HG03103 (cell line): ENCODE measurements around the gene HASPIN.
"Not testable (repeated sequence)": the region's sequence is repeated elsewhere in the genome, so short reads cannot be mapped to it uniquely, and the experiment has no call there.

Experiments
- ATAC-seq: cut with Tn5 transposase; IDR thresholded peaks from one replicate; pipeline ENCODE4 v1.9.1; 2021; ENCODE audit warnings: low read depth; ENCODE audit not compliant: unreplicated experiment

The HASPIN gene

DNA sequence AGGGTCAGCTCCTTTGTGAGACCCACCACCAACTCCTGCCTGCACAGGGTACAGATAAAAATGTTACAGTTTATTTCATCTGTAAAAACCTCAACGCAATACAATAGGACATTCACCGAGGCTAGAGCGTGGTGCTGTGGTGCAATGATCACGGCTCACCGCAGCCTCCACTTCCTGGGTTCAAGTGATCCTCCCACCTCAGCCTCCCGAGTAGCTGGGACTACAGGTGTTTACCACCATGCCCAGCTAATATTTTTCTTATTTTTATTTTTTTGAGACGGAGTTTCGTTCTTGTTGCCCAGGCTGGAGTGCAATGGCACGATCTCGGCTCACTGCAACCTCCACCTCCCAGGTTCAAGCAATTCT lies 11.2 kb downstream of the HASPIN start:
- ATAC-seq: not testable (repeated sequence)

DNA sequence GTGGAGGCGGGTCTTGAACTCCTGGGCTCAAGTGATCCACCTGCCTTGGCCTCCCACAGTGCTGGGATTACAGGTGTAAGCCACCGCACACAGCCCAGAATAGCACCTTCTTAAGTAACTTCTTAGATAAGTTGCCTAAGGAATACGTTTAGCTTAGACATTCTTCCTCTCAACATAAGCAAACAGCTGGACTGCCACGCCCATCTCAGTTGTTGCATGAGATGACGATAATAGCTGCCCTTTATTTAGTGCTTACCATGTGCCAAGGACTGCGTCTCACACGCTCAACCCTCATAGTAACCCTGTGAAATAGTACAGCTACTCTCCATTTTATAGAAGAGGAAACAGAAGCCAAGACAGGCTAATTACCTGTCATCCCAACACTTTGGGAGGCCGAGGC lies 11.8 kb downstream of the HASPIN start:
- ATAC-seq: no peak

GRCh38 chr17:3738562-3739295 lies 15.0 kb downstream of the HASPIN start:
- no peak for ATAC-seq

- ATAC-seq: no peak
Measured at GRCh38 chr17:3739422-3740124, 15.9 kb downstream of the HASPIN start.

GRCh38 chr17:3740611-3741073 lies 16.9 kb downstream of the HASPIN start:
- ATAC-seq: no peak

DNA sequence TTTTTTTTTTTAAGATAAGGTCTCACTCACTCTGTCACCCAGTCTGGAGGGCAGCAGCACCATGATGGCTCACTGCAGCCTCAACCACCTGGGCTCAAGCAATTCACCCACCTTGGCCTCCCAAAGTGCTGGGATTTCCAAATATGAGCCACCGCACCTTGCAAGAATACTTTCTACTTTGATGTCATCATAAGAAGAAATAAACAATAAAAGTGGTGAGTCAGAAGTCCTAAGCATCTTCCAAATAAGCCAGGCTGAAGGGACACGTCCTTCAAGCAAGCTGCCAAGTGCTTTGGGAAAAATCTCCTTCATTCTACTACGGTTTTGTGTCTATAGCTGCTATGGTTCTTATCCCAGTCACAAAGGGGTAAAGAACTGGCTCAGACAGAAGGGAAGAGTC lies 20.3 kb downstream of the HASPIN start:
- no peak for ATAC-seq

DNA sequence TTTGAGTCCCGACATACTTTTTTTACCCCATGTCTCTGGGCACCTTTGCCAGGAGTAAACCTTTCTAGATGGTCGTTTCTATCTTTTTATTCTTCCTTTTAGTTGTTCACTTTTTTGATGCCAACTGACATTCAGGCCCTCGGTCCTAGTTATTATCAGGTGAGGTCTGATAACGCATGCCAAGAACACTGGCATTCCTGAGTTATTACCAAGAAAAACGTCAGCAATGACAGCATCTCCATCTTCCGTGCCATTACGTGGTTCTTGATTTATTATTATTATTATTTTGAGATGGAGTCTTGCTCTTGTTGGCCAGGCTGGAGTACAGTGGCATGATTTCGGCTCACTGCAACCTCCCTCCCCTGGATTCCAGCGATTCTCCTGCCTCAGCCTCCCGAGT lies 21.4 kb downstream of the HASPIN start:
- no peak for ATAC-seq

DNA sequence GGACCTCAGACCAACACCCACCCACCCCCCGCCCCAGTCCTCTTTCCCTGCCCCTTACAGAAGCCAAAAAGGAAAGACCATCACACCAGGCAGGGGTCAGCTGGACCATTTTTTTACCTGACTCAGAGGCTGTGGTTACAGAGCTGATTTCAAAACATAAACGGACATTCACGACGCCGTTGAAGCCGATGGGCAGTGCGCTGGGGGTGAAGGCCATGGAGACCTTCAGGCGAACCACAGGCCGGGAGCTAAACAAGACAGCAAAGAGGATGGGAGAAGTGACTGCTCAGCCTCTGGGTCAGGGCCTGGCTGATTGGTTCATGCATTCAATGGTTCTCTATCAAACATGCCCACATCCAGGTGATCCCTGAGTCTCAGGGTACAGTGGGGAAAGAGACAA lies 24.1 kb downstream of the HASPIN start:
- no peak for ATAC-seq

DNA sequence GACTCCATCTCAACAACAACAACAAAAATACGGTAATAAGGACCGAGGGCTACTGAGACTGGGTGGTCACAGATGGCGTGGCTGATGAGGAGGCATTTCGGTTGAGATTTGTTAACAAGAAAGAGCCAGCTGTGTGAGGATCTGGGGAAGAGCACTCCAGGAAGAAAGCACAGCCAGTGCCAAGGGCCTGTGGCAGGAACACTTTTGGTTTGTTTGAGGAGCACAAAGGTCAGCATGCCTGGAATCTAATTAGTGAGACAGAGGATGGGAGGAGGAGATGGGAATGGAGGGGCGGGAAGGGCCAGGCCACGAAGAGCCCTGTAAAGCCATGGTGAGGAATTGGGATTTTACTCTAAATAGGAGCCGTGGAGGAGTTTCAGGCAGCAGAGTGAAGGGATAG lies 24.9 kb downstream of the HASPIN start:
- ATAC-seq: no peak

DNA sequence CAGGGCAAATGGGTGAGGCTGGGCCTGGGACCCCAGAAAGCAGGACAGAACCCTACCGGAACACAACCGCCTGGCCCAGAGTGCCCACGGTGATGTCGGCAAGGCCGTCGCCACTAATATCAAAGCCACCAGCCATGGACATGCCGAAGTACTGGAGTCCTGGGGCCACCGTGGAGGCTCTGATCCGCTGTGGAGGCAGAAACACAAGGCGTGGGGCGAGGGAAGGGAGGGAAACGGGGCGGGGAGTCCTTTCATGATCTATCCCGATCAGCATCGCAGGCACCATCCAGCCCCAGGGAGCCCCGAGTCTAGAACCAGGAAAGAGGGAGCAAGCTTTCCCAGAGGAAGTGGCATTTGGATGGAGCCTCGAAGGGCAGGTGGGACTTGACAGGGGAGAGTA lies 26.6 kb downstream of the HASPIN start:
- no peak for ATAC-seq

- no peak for ATAC-seq
Measured at GRCh38 chr17:3750926-3751325, 27.2 kb downstream of the HASPIN start.

DNA sequence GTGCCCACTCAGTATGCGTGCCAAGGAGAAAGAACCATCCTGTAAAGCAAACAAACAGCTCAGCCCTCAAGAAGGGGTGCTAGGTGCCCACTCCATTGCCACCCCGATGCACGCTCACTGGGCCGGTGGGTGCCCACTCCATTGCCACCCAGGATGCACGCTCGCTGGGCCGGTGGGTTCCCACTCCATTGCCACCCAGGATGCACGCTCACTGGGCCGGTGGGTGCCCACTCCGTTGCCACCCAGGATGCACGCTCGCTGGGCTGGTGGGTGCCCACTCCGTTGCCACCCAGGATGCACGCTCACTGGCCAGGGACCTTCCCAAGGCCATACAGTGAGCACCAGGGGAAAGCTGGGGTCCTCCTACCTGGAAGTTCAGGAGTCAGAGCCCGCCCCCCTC lies 28.1 kb downstream of the HASPIN start:
- no peak for ATAC-seq

DNA sequence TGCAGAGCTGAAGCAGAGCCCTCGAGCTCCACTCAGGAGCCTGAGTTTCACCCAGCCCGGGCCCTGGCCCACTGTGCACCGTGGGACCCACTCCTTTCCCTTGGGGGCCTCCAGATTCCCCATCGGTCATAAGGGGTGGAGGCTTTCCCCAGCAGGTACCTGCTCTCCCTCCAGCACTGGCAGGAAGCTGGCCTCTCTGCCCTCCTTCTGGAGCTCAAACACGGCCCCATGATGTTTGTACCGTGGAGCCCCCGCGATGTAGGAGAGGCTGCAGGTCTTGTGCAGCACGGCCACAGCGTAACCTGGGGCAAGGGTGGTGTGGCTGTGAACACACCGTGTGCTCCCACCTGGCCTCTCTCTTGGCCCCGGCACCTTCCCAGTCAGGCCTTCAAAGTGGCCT lies 29.9 kb downstream of the HASPIN start:
- ATAC-seq: no peak

GRCh38 chr17:3754066-3754457 lies 30.4 kb downstream of the HASPIN start:
- ATAC-seq: no peak

DNA sequence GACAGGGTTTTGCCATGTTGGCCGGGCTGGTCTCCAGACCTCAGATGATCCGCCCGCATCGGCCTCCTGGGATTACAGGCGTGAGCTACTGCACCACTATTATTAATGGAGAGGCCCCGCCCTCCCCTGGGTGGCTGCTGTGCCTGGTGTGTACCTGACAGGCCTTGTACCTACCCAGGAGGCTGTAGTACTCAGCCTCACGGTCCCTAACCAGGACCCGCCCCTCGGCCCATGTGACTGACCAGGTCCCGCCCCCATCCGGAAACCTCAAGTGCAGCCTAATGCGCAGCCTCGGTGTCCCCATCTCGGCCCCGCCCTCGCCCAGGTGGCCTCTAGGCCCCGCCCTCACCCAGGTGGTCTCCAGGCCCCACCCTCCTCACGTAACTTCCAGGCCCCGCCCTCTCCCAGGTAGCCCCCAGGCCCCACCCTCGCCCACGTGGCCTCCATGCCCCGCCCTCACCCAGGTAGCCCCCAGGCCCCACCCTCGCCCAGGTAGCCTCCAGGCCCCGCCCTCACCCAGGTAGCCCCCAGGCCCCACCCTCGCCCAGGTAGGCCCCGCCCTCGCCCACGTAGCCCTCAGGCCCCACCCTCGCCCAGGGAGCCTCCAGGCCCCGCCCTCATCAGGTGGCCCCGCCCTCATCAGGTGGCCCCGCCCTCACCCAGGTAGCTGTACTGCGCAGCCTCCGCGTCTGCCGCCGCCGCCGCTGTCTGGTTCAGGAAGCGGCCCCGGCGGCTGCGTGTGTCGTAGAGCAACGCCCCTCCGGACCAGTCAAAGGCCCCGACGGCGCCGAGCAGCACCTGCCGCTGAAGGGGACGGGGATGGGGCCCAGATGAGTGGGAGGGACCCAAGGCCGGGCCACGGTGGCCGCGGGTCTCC lies 31.0 kb downstream of the HASPIN start:
- no peak for ATAC-seq

- no peak for ATAC-seq
Measured at GRCh38 chr17:3755335-3756030, 31.8 kb downstream of the HASPIN start.

DNA sequence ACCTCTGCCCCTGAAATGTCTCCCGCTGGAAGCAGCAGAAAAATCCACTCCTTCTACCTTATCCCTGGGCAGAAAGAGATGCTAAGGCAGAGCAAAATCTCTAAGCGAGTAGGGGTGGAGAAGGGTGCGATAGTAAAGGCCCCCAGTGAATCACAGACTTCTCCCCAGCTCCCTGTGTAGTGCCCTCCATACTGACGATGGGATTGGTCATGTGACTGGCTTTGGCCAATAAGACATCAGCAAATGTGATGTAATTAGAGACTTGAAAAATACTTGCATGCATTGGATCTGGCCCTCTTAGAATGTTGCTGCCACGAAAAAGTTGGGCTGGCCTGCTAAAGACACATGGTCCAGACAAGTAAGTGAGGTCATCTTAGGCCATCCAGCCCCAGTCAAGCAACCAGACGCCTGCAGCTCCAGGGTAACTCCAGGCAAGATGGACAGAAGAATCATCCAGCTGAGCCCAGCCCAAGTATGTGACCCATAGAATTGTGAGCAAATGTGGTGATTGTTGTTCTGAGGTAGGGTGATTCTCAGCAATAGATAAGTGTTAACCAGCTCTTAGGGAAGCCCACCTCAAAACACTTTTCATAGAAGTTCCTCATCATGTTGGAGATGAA lies 36.0 kb downstream of the HASPIN start:
- no peak for ATAC-seq

- no peak for ATAC-seq
Measured at GRCh38 chr17:3761036-3761917, 37.6 kb downstream of the HASPIN start.

DNA sequence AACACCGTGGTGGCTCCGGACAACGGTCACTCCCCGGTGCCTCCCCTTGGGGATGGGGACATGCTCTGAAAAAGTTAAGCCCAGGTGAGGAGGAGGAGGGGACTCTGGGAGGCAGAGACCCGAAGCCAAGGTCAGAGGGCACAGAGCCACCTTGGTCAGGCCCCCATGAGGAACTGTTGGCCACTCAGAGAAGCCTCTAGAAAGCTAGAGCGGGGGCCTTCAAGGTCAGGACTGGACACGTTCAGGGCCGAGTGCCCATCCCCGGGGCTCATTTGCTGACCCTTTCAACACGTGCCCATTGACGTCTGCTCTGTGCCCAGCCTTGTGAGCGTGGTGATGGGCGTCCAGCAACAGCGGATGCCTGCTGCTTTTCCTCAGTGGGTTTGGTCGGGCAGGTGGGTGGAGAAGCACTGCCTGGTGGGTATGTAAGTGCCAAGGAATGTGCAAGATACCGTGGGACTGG lies 38.2 kb downstream of the HASPIN start:
- no peak for ATAC-seq
